K562 (cell line): ENCODE measurements around the gene PRKAR2B.

Experiments
- ATF1 ChIP-seq, 2 experiments: fragments of 450-650 bp in 1 of 2; IDR thresholded peaks; 2 replicates each; pipeline ENCODE4 v1.6.1; 2016; ENCODE audit warnings: missing compliant biosample characterization in 1 of 2, missing genetic modification characterization in 1 of 2
- CBX5 ChIP-seq: IDR thresholded peaks from 2 replicates; pipeline ENCODE4 v1.6.1; 2014; ENCODE audit warnings: low read depth, borderline replicate concordance
- FOXK1 ChIP-seq: sonication (generic); formaldehyde crosslinking; IDR thresholded peaks from 2 replicates; pipeline ENCODE4 v1.8.0; 2022; ENCODE audit warnings: missing genetic modification reagents, mild to moderate bottlenecking, borderline replicate concordance
- MAFK ChIP-seq: IDR thresholded peaks from 2 replicates; pipeline ENCODE4 v1.6.1; 2011; ENCODE audit warnings: low read length, improper control_type of control experiment
- NFIC ChIP-seq: fragments of 450-650 bp; IDR thresholded peaks from 2 replicates; pipeline ENCODE4 v1.6.1; 2017; ENCODE audit warnings: mild to moderate bottlenecking, inconsistent platforms
- POLR2AphosphoS5 ChIP-seq: IDR thresholded peaks from 2 replicates; pipeline ENCODE4 v1.6.1; 2011; ENCODE audit warnings: mild to moderate bottlenecking, low read depth, low read length, moderate library complexity; ENCODE audit not compliant: control insufficient read depth, insufficient read depth
- ZEB2 ChIP-seq: fragments of 450-650 bp; IDR thresholded peaks from 2 replicates; pipeline ENCODE4 v1.6.1; 2016
- ZNF274 ChIP-seq: IDR thresholded peaks from 2 replicates; pipeline ENCODE4 v1.6.1; 2011; ENCODE audit warnings: low read depth, mild to moderate bottlenecking, low read length, moderate library complexity, borderline replicate concordance
- TF ChIP-seq, protein P1 (sequence below): sonication (generic); formaldehyde crosslinking; IDR thresholded peaks from 2 replicates; pipeline ENCODE4 v1.8.0; 2022; ENCODE audit warnings: mild to moderate bottlenecking, low read depth, missing genetic modification reagents

GRCh38 chr7:107104801-107105200, 60.3 kb downstream of the PRKAR2B start:
- TF ChIP-seq, protein P1, sequence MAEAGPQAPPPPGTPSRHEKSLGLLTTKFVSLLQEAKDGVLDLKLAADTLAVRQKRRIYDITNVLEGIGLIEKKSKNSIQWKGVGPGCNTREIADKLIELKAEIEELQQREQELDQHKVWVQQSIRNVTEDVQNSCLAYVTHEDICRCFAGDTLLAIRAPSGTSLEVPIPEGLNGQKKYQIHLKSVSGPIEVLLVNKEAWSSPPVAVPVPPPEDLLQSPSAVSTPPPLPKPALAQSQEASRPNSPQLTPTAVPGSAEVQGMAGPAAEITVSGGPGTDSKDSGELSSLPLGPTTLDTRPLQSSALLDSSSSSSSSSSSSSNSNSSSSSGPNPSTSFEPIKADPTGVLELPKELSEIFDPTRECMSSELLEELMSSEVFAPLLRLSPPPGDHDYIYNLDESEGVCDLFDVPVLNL (CRISPR knock-in tag): no peak
- TF ChIP-seq FOXK1 (CRISPR knock-in tag) (no peak), NFIC (no peak), CBX5 (no peak), ZNF274 (no peak), MAFK (no peak), POLR2AphosphoS5 (no peak), ATF1 (CRISPR knock-in tag; IDR thresholded peaks at IDR 0.05) (no peak), ATF1 (tag; IDR thresholded peaks at IDR 0.05) (no peak), ZEB2 (no peak)
